ENCODE results near the gene OTOS.
A peak's percentile ranks its signal among the peaks of the same experiment; 100 is the strongest.

The OTOS gene

GRCh38 chr2:240151477-240152031, 11.1 kb upstream of the OTOS start:
- Histone ChIP-seq H3K4me3 (ENCODE audit: severe bottlenecking) (no peak overlapping the region), H3K27ac (ENCODE audit: poor library complexity, severe bottlenecking) (no peak overlapping the region), H3K4me1 (ENCODE audit: insufficient read depth, poor library complexity, severe bottlenecking) (no peaks in the 10 kb centered on the region), H3K27me3 (ENCODE audit: insufficient read depth, poor library complexity, severe bottlenecking) (peaks cover 4% of the 10 kb centered on the region), H3K36me3 (ENCODE audit: low read depth) (no peaks in the 10 kb centered on the region), H3K9me3 (ENCODE audit: severe bottlenecking) (no peaks in the 10 kb centered on the region)
- ATAC-seq (ENCODE audit: low read depth) (no peak; the same call in 2 of the 3 replicates), DNase-seq (ENCODE audit: low spot score) (no peak)
- no peak for TF ChIP-seq CTCF (IDR thresholded peaks at IDR 0.05; ENCODE audit: poor library complexity, severe bottlenecking)

- TF ChIP-seq CTCF (IDR thresholded peaks at IDR 0.05; ENCODE audit: poor library complexity, severe bottlenecking), result peak; percentile 74
- Histone ChIP-seq H3K36me3 (ENCODE audit: low read depth) (no peaks in the 10 kb centered on the region), H3K9me3 (ENCODE audit: severe bottlenecking) (no peaks in the 10 kb centered on the region), H3K4me3 (ENCODE audit: severe bottlenecking) (no peak overlapping the region), H3K27me3 (ENCODE audit: insufficient read depth, poor library complexity, severe bottlenecking) (peaks cover 4% of the 10 kb centered on the region), H3K4me1 (ENCODE audit: insufficient read depth, poor library complexity, severe bottlenecking) (no peaks in the 10 kb centered on the region), H3K27ac (ENCODE audit: poor library complexity, severe bottlenecking) (no peak overlapping the region)
- ATAC-seq (ENCODE audit: low read depth), result peak; percentile 35; the same call in 1 of the 3 replicates
- DNase-seq (ENCODE audit: low spot score), result no peak
These were observed 9.7 kb upstream of the OTOS start for GRCh38 chr2:240149943-240150784.

GRCh38 chr2:240147911-240148587, 7.6 kb upstream of the OTOS start:
- Histone ChIP-seq H3K9me3 (ENCODE audit: severe bottlenecking) (no peaks in the 10 kb centered on the region), H3K4me1 (ENCODE audit: insufficient read depth, poor library complexity, severe bottlenecking) (no peaks in the 10 kb centered on the region), H3K4me3 (ENCODE audit: severe bottlenecking) (no peak overlapping the region), H3K27ac (ENCODE audit: poor library complexity, severe bottlenecking) (no peak overlapping the region), H3K36me3 (ENCODE audit: low read depth) (no peaks in the 10 kb centered on the region), H3K27me3 (ENCODE audit: insufficient read depth, poor library complexity, severe bottlenecking) (peaks cover 4% of the 10 kb centered on the region)
- TF ChIP-seq CTCF (IDR thresholded peaks at IDR 0.05; ENCODE audit: poor library complexity, severe bottlenecking), result no peak
- DNase-seq (ENCODE audit: low spot score) (no peak), ATAC-seq (ENCODE audit: low read depth) (0 out of 3 replicates have a peak, but pooled peaks have one; percentile 8)

- no peaks in the 10 kb centered on the region for H3K9me3 ChIP-seq (ENCODE audit: severe bottlenecking)
- no peaks in the 10 kb centered on the region for H3K36me3 ChIP-seq (ENCODE audit: low read depth)
- H3K27me3 ChIP-seq (ENCODE audit: insufficient read depth, poor library complexity, severe bottlenecking), result peaks cover 4% of the 10 kb centered on the region
- DNase-seq (ENCODE audit: low spot score) (no peak), ATAC-seq (ENCODE audit: low read depth) (no peak)
- no peaks in the 10 kb centered on the region for H3K4me1 ChIP-seq (ENCODE audit: insufficient read depth, poor library complexity, severe bottlenecking)
- TF ChIP-seq CTCF (IDR thresholded peaks at IDR 0.05; ENCODE audit: poor library complexity, severe bottlenecking), result no peak
- H3K4me3 ChIP-seq (ENCODE audit: severe bottlenecking), result no peak overlapping the region
- H3K27ac ChIP-seq (ENCODE audit: poor library complexity, severe bottlenecking), result no peak overlapping the region
These were observed 6.9 kb upstream of the OTOS start for GRCh38 chr2:240147382-240147781.
